ENCODE data around the gene MXD1. TPM values are rescaled to one million over a fixed set of nuclear protein-coding genes. Genes with fewer than 3 reads are reported as not detected.
"Not testable (repeated sequence)": the region's sequence is repeated elsewhere in the genome, so short reads cannot be mapped to it uniquely, and the experiment has no call there.

MXD1 gene, protein sequence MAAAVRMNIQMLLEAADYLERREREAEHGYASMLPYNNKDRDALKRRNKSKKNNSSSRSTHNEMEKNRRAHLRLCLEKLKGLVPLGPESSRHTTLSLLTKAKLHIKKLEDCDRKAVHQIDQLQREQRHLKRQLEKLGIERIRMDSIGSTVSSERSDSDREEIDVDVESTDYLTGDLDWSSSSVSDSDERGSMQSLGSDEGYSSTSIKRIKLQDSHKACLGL
- total RNA-seq = 1 to 10 TPM; 6.1 to 8.6 (median 6.9) TPM

DNA sequence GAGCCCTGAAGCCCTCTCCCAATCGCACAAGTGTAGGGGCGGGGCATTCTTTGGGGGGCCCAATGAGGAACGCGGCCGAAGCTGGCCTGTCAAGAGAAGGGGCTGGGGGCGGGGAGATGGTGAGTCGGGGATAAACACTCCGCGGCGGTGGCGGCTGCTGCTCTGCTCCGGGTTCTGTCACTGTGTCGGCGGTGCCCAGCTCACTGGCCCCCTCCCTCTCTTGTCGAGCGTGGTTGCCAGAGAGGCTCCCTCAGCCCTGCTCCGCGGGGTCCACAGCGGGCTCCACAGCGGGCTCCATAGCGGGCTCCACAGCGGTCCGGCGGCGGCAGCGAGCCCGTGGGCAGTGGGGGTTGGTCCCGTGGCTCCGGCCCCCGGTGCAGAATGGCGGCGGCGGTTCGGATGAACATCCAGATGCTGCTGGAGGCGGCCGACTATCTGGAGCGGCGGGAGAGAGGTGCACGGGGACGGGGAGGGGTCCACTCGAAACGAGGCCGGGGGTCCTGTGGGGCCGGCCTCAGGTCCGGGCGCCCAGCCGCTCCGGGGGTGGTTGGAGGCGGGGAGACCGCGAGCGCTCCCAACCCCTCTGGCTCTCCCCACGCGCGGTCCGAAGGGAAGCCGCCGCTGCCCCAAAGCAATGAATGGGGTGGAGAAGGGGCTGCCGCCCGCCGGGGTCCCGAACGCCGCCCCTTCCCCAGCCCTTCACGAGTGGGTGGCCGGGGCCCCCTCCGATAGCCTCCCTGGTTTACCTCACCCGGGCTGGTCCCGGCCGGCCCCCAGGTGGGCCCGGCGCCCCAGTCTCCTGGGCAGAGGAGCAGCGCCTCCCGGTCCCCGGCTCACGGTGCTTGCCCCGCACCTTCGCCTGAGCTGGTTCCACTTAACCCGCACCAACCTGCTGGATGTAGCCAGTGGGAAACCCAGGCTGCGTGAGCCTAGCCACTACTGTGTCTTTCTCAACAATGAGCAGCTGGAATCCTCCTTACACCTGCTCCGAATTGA is at the start of gene MXD1:
Gene MXD1 (plus strand): TSS at position 160 of the 996 bp plus-strand sequence. CDS start 222 bp downstream, at position 382.
- in situ Hi-C loops (cut with MboI; ENCODE audit: low sequenced_read_pairs in 4 of 4) (loop anchor here (5.0 to 25.0 kb wide), 7 partner anchors 147 to 390 kb away; partner anchors contain the start of genes SNRPG (in 2 of the 4) and FAM136A (in 1 of the 4)), intact Hi-C loops (cut with DNase I; ENCODE audit: low total_unique reads) (loop anchor here (1.0 to 10.0 kb wide), 6 partner anchors 155 to 378 kb away; partner anchors contain the start of genes ANXA4, C2orf42 and SNRPG)
- DNase-seq (peak; percentile 15 to 24), ATAC-seq (peak; percentile 15 to 29)
- H3K27me3 ChIP-seq = no peaks in the 10 kb centered on the region
- no peaks in the 10 kb centered on the region for H3K9me3 ChIP-seq
- H3K4me3 ChIP-seq = peak within 1 kb of the TSS; percentile 85 to 98 (median 86)
- H3K4me1 ChIP-seq = peaks cover 30 to 45% of the 10 kb centered on the region in 2 donors
- peaks cover 0 to 7% of the 10 kb centered on the region in 2 donors for H3K36me3 ChIP-seq
- H3K27ac ChIP-seq = peak within 1 kb of the TSS; percentile 96 to 99 (median 98)
- peak; percentile 97 to 98 for TF ChIP-seq POLR2A (IDR thresholded peaks at IDR 0.05)
- TF ChIP-seq, protein P1, sequence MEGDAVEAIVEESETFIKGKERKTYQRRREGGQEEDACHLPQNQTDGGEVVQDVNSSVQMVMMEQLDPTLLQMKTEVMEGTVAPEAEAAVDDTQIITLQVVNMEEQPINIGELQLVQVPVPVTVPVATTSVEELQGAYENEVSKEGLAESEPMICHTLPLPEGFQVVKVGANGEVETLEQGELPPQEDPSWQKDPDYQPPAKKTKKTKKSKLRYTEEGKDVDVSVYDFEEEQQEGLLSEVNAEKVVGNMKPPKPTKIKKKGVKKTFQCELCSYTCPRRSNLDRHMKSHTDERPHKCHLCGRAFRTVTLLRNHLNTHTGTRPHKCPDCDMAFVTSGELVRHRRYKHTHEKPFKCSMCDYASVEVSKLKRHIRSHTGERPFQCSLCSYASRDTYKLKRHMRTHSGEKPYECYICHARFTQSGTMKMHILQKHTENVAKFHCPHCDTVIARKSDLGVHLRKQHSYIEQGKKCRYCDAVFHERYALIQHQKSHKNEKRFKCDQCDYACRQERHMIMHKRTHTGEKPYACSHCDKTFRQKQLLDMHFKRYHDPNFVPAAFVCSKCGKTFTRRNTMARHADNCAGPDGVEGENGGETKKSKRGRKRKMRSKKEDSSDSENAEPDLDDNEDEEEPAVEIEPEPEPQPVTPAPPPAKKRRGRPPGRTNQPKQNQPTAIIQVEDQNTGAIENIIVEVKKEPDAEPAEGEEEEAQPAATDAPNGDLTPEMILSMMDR (IDR thresholded peaks at IDR 0.05 in 4 of 5, conservative IDR thresholded peaks at IDR 0.05 in 1 of 5) = no peak

DNA sequence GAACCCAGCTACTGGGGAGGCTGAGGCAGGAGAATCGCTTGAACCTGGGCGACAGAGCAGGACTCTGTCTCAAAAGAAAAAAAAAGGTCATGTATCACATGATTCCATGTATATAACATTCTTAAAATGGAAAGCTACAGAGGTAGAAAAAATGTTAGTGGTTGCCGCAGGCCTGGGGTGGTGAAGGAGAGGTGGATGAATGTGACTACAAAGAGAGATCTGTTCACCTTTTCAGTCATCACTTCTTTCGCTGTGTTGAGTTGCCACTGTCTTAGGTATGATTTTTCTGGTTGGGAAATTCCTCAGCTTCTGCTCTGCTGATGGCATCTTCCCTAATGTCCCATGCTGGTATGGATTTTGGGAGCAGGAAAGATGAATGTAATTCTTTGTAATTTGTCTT is 26.5 kb upstream of the MXD1 start:
- in situ Hi-C loops (cut with MboI; ENCODE audit: low sequenced_read_pairs in 4 of 4) = no loop called here
- Histone ChIP-seq H3K27me3 (no peaks in the 10 kb centered on the region), H3K4me1 (peaks cover 0 to 2% of the 10 kb centered on the region in 2 donors), H3K4me3 (no peak overlapping the region), H3K9me3 (no peaks in the 10 kb centered on the region), H3K27ac (no peak overlapping the region), H3K36me3 (no peaks in the 10 kb centered on the region)
- TF ChIP-seq, protein P1 (IDR thresholded peaks at IDR 0.05 in 4 of 5, conservative IDR thresholded peaks at IDR 0.05 in 1 of 5) = no peak
- TF ChIP-seq POLR2A (IDR thresholded peaks at IDR 0.05) = no peak
- DNase-seq = no peak
- no peak for ATAC-seq
- intact Hi-C loops (cut with DNase I; ENCODE audit: low total_unique reads) = no loop called here

DNA sequence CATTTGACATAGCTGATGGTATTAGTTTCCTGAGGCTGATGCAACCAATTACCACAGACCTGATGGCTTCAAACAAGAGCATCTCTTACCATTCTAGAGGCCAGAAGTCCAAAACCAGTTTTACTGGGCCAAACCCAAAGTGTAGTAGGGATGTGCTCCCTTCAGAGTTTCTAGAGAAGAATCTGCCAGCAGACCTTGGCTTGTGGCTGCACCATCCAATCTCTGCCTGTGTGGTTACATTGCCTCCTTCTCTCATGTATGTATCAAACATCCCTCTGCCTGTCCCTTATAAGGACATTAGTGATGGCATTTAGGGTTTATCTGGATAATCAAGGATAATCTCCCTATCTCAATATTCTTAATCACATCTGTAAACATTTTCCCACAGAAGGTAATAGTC is 25.6 kb upstream of the MXD1 start:
- in situ Hi-C loops (cut with MboI; ENCODE audit: low sequenced_read_pairs in 4 of 4) (no loop called here), intact Hi-C loops (cut with DNase I; ENCODE audit: low total_unique reads) (no loop called here)

DNA sequence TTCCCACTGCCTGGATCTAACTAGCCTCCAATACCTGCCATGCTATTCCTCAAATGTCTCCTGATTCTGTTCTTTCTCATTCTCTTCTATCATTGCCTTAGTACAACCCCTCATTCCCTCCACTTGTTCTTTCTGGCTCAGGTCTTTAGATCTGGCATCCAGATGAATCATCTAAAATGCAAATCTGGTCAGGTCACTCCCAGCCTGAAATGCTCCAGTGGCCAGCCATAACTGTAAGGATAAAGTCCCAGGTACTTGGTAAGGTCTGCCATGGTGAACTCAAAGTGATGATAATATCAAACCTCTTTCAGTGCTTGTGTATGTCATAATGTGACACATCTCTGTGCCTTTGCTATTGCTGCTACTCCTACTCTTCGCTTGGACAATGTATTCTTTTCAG is 24.0 kb upstream of the MXD1 start:
- TF ChIP-seq POLR2A (IDR thresholded peaks at IDR 0.05) = no peak
- TF ChIP-seq, protein P1 (IDR thresholded peaks at IDR 0.05 in 4 of 5, conservative IDR thresholded peaks at IDR 0.05 in 1 of 5) = no peak
- no peak overlapping the region for H3K4me3 ChIP-seq

More for the DNA sequence above, 25.6 kb upstream of the MXD1 start:
- H3K9me3 ChIP-seq = no peaks in the 10 kb centered on the region
- H3K4me1 ChIP-seq = peaks cover 0 to 3% of the 10 kb centered on the region in 2 donors
- DNase-seq = no peak
- H3K36me3 ChIP-seq = no peaks in the 10 kb centered on the region
- no peak overlapping the region for H3K4me3 ChIP-seq
- no peaks in the 10 kb centered on the region for H3K27me3 ChIP-seq
- no peak for TF ChIP-seq POLR2A (IDR thresholded peaks at IDR 0.05)
- TF ChIP-seq, protein P1 (IDR thresholded peaks at IDR 0.05 in 4 of 5, conservative IDR thresholded peaks at IDR 0.05 in 1 of 5) = no peak
- no peak overlapping the region for H3K27ac ChIP-seq
- ATAC-seq = no peak

DNA sequence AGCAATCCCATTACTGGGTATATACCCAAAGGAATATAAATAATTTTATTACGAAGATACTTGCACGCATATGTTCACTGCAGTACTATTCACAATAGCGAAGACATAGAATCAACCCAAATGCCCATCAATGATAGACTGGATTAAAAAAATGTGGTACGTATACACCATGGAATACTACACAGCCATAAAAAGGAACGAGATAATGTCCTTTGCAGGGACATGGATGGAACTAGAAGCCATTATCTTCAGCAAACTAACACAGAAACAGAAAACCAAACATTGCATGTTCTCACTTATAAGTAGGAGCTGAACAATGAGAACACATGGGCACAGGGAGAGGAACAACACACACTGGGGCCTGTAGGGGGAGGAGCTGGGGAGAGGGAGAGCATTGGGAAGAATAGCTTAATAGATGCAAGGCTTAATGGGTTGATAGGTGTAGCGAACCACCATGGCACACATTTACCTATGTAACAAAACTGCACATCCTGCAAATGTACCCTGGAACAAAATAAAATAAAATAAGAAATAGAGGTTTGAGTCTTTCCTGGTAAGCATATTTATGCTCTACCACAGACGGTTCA is 22.0 kb upstream of the MXD1 start:
- H3K4me3 ChIP-seq = peak overlapping the region in 2 of 4 donors; percentile 70 to 84
- in situ Hi-C loops (cut with MboI; ENCODE audit: low sequenced_read_pairs in 4 of 4); H3K9me3 ChIP-seq; ATAC-seq; H3K27ac ChIP-seq; H3K27me3 ChIP-seq; DNase-seq: not testable (repeated sequence)
- intact Hi-C loops (cut with DNase I; ENCODE audit: low total_unique reads) = loop anchor here (5.0 kb wide), 1 partner anchor 249 kb away; no protein-coding TSS in a partner anchor
- peaks cover 0 to 29% of the 10 kb centered on the region in 2 donors for H3K36me3 ChIP-seq
- peaks cover 15 to 19% of the 10 kb centered on the region in 2 donors for H3K4me1 ChIP-seq

More for the DNA sequence above, 24.0 kb upstream of the MXD1 start:
- in situ Hi-C loops (cut with MboI; ENCODE audit: low sequenced_read_pairs in 4 of 4) = no loop called here
- H3K9me3 ChIP-seq = no peaks in the 10 kb centered on the region
- intact Hi-C loops (cut with DNase I; ENCODE audit: low total_unique reads) = loop anchor here (5.0 kb wide), 1 partner anchor 251 kb away; no protein-coding TSS in a partner anchor
- peaks cover 14 to 17% of the 10 kb centered on the region in 2 donors for H3K4me1 ChIP-seq
- DNase-seq = no peak
- H3K27ac ChIP-seq = no peak overlapping the region
- no peak for ATAC-seq
- H3K36me3 ChIP-seq = peaks cover 0 to 9% of the 10 kb centered on the region in 2 donors
- no peaks in the 10 kb centered on the region for H3K27me3 ChIP-seq
